Thoracic aorta (tissue), 2 donors: ENCODE results near the gene NEDD8. TPM values are rescaled to one million over a fixed set of nuclear protein-coding genes. Genes with fewer than 3 reads are reported as not detected.

ENCODE experiments used
- ATAC-seq: fragments of 150-250 bp; one replicate; pipeline ENCODE4 v1.8.0; 2017; ENCODE audit warnings: low read depth; ENCODE audit not compliant: insufficient number of reproducible peaks, low FRiP score
- DNase-seq: peaks from one replicate; pipeline ENCODE4 v3.0.0-alpha.2; 2020; ENCODE audit warnings: low spot score
- H3K27ac ChIP-seq, 2 donors: fragments of 200-600 bp; sonication (generic); 1 replicate in 1 of 2; 2 replicates in 1 of 2; pipeline ENCODE4 v1.5.1; 2016; ENCODE audit warnings: mild to moderate bottlenecking in 2 of 2, moderate library complexity in 2 of 2
- H3K27me3 ChIP-seq: fragments of 200-600 bp; sonication (generic); replicated peaks from 2 replicates; pipeline ENCODE4 v1.6.0; 2016; ENCODE audit warnings: mild to moderate bottlenecking; ENCODE audit not compliant: insufficient read depth
- H3K36me3 ChIP-seq: fragments of 200-600 bp; sonication (generic); one replicate; pipeline ENCODE4 v1.5.1; 2016
- H3K4me1 ChIP-seq, 2 donors: fragments of 200-600 bp; sonication (generic); 1 replicate in 1 of 2; 2 replicates in 1 of 2; pipeline versions ENCODE4 v1.5.1 to v1.6.0; 2016; ENCODE audit warnings: low read depth in 2 of 2, mild to moderate bottlenecking in 1 of 2; ENCODE audit not compliant: control insufficient read depth in 1 of 2
- H3K4me3 ChIP-seq: fragments of 200-600 bp; sonication (generic); 2 replicates; pipeline ENCODE4 v1.5.1; 2016; ENCODE audit warnings: mild to moderate bottlenecking
- H3K9me3 ChIP-seq: fragments of 200-600 bp; sonication (generic); 2 replicates; pipeline ENCODE4 v1.5.1; 2016
- CTCF ChIP-seq: fragments of 200-600 bp; sonication (generic); IDR thresholded peaks from one replicate; pipeline ENCODE4 v1.5.1; 2019; ENCODE audit warnings: antibody characterized with exemption
- total RNA-seq, 2 donors: library from RNA; depleted of rRNA; stranded (reverse); fragments of >200 nt; gene quantifications; one replicate each; pipeline versions ENCODE4 v1.1.0 to v1.2.3, GENCODE V29; 2016

The NEDD8 gene
- total RNA-seq, 2 donors from 2014 or later = 76.0 to 91.4 TPM

GRCh38 chr14:24260026-24260779 is 28.0 kb upstream of the NEDD8 start:
- no peak for ATAC-seq
- peaks cover 0 to 8% of the 10 kb centered on the region in 2 donors for H3K4me1 ChIP-seq
- H3K9me3 ChIP-seq = no peaks in the 10 kb centered on the region
- no peak for TF ChIP-seq CTCF
- H3K27me3 ChIP-seq = no peaks in the 10 kb centered on the region
- no peaks in the 10 kb centered on the region for H3K36me3 ChIP-seq
- no peak for DNase-seq
- no peak overlapping the region for H3K27ac ChIP-seq
- no peak overlapping the region for H3K4me3 ChIP-seq

- no peak for TF ChIP-seq CTCF
- Histone ChIP-seq H3K27me3 (no peaks in the 10 kb centered on the region), H3K9me3 (no peaks in the 10 kb centered on the region), H3K27ac (no peak overlapping the region), H3K4me1 (peaks cover 0 to 8% of the 10 kb centered on the region in 2 donors), H3K36me3 (no peaks in the 10 kb centered on the region), H3K4me3 (no peak overlapping the region)
- DNase-seq = no peak
- ATAC-seq = no peak
These were observed 27.3 kb upstream of the NEDD8 start for GRCh38 chr14:24259282-24260025.

- ATAC-seq (no peak), DNase-seq (no peak)
- H3K36me3 ChIP-seq = no peaks in the 10 kb centered on the region
- no peak for TF ChIP-seq CTCF
- H3K27ac ChIP-seq = no peak overlapping the region
- peaks cover 0 to 8% of the 10 kb centered on the region in 2 donors for H3K4me1 ChIP-seq
- no peaks in the 10 kb centered on the region for H3K27me3 ChIP-seq
- no peaks in the 10 kb centered on the region for H3K9me3 ChIP-seq
- no peak overlapping the region for H3K4me3 ChIP-seq
These were observed 26.5 kb upstream of the NEDD8 start for GRCh38 chr14:24258548-24259265.

- DNase-seq (no peak), ATAC-seq (no peak)
- Histone ChIP-seq H3K27me3 (no peaks in the 10 kb centered on the region), H3K9me3 (no peaks in the 10 kb centered on the region), H3K4me3 (no peak overlapping the region), H3K27ac (no peak overlapping the region), H3K36me3 (no peaks in the 10 kb centered on the region), H3K4me1 (peaks cover 0 to 8% of the 10 kb centered on the region in 2 donors)
- TF ChIP-seq CTCF = no peak
These were observed 26.0 kb upstream of the NEDD8 start for GRCh38 chr14:24258119-24258518.

GRCh38 chr14:24256960-24257359 is 24.8 kb upstream of the NEDD8 start:
- ATAC-seq = no peak
- H3K27me3 ChIP-seq = no peaks in the 10 kb centered on the region
- no peak overlapping the region for H3K27ac ChIP-seq
- no peak overlapping the region for H3K4me3 ChIP-seq
- H3K9me3 ChIP-seq = no peaks in the 10 kb centered on the region
- DNase-seq = no peak
- H3K36me3 ChIP-seq = no peaks in the 10 kb centered on the region
- H3K4me1 ChIP-seq = peaks cover 0 to 8% of the 10 kb centered on the region in 2 donors
- TF ChIP-seq CTCF = no peak
